Neural cell (in vitro differentiated cells): ENCODE measurements around the gene SLC9A2.

Source experiments
- EP300 ChIP-seq: fragments of 450-650 bp; conservative IDR thresholded peaks from 2 replicates; pipeline ENCODE4 v1.6.1; 2014; ENCODE audit warnings: antibody characterized with exemption, mild to moderate bottlenecking, moderate library complexity; ENCODE audit not compliant: poor library complexity, severe bottlenecking
- POLR2AphosphoS5 ChIP-seq: IDR thresholded peaks from 2 replicates; pipeline ENCODE4 v1.6.1; 2012
- SMC3 ChIP-seq: fragments of 450-650 bp; conservative IDR thresholded peaks from 2 replicates; pipeline ENCODE4 v1.6.1; 2014; ENCODE audit warnings: antibody characterized with exemption, mild to moderate bottlenecking, moderate library complexity; ENCODE audit not compliant: poor library complexity
- TF ChIP-seq, protein P1 (sequence below): fragments of 450-650 bp; IDR thresholded peaks from 2 replicates; pipeline ENCODE4 v1.5.1; 2014; ENCODE audit warnings: antibody characterized with exemption, mild to moderate bottlenecking, moderate library complexity; ENCODE audit not compliant: poor library complexity, severe bottlenecking

DNA sequence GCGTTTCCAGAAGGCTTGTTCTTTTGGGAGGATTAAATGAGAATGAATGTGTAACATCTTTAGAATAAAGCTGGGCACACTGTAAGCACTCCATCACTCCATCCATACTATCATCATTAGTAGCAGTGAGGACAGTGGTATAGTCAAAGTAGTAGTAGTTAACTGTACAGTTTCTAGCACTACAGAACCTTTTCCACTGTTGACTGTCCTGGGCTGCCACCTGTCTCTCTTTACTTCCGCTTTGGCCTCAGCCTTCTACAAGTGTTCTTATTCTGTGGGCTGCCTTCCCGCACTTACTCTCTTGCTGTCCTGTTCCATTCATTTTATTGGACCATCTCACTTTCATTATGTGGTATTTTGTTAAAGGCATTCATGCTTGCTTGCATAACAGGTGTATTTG lies 3.3 kb downstream of the SLC9A2 start:
- TF ChIP-seq POLR2AphosphoS5 (no peak), SMC3 (no peak), EP300 (no peak)
- TF ChIP-seq, protein P1, sequence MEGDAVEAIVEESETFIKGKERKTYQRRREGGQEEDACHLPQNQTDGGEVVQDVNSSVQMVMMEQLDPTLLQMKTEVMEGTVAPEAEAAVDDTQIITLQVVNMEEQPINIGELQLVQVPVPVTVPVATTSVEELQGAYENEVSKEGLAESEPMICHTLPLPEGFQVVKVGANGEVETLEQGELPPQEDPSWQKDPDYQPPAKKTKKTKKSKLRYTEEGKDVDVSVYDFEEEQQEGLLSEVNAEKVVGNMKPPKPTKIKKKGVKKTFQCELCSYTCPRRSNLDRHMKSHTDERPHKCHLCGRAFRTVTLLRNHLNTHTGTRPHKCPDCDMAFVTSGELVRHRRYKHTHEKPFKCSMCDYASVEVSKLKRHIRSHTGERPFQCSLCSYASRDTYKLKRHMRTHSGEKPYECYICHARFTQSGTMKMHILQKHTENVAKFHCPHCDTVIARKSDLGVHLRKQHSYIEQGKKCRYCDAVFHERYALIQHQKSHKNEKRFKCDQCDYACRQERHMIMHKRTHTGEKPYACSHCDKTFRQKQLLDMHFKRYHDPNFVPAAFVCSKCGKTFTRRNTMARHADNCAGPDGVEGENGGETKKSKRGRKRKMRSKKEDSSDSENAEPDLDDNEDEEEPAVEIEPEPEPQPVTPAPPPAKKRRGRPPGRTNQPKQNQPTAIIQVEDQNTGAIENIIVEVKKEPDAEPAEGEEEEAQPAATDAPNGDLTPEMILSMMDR, result no peak
